Stimulated activated CD4-positive, alpha-beta T cell treated with anti-CD3 and anti-CD28 coated beads, Interleukin-2, amount 100 ng/mL, for 24 hours (primary cell): ENCODE data around the gene C1R.
"Not testable (repeated sequence)": the region's sequence is repeated elsewhere in the genome, so short reads cannot be mapped to it uniquely, and the experiment has no call there.

ENCODE experiments used
- DNase-seq, 2 donors: peaks; one replicate each; pipeline ENCODE4 v3.0.0-alpha.2; 2020

Gene C1R

DNA sequence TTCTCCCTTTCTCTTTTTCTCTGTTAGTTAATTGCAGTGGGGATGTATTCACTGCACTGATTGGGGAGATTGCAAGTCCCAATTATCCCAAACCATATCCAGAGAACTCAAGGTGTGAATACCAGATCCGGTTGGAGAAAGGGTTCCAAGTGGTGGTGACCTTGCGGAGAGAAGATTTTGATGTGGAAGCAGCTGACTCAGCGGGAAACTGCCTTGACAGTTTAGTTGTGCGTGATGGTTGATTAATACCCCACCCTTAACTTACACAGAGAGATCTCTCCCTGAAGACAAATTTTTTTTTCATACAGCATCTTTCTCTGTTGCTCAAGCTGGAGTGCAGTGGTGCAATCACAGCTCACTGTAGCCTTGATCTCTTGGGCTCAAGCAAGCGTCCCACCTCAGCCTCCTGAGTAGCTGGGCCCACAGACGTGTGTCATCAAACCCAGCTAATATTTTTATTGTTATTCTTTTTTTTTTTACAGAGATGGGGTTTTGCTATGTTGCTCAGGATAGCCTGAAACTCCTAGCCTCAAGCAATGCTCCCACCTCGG lies 27.1 kb downstream of the C1R start:
- no peak for DNase-seq

DNA sequence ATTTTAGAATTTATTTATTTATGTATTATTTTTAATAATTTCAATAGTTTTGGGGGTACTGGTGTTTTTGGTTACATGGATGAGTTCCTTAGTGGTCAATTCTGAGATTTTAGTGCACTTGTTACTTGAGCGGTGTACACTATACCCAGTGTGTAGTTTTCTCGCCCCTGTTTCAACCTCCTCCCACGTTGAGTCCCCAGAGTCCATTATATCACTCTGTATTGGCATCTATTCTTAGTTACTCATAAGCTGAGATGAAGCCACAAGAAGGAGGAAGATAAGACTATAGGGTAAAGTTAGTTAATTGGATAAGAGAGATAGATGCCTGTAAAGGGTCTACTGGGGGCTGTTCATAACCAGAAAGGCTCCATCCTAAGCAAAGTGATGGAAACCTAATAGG lies 27.7 kb downstream of the C1R start:
- no peak for DNase-seq

DNA sequence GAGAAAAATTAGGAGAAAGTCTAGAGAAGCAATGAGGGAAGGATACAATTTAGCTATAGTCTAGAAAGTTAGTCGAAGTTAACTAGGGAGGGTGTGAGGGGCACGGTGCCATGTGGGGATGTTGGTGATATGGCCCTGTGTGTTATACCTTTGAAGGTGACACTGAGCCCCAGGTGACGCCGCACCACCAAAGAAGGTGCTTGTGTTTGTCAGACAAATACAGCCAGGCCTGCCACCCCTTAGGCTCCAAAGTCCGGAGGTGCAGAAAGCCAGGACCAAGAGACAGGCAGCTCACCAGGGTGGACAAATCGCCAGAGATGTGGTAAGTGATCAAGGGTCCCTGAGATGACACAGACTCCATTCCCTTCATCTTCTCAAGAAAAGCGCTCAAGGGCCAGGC lies 30.6 kb downstream of the C1R start:
- DNase-seq, result no peak

DNA sequence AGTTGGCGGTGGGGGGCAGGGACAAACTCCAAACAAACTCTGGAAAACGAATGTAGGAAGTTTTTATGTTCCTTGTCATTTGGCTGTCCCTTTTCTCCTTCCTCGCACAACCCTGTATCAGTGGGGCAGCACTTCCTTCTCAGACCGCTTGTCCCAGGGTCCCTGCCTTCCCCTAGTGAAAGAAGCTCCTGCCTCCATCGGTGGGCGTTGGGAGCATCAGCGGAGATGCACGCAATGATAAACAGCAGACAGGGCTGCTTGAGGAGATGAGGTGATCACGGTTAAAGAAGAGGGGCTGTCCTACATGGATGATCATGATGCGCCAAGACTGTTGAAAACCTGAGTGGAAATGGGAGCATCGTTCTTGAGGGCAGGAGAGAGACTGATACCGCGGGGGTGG lies 31.1 kb downstream of the C1R start:
- no peak for DNase-seq

DNA sequence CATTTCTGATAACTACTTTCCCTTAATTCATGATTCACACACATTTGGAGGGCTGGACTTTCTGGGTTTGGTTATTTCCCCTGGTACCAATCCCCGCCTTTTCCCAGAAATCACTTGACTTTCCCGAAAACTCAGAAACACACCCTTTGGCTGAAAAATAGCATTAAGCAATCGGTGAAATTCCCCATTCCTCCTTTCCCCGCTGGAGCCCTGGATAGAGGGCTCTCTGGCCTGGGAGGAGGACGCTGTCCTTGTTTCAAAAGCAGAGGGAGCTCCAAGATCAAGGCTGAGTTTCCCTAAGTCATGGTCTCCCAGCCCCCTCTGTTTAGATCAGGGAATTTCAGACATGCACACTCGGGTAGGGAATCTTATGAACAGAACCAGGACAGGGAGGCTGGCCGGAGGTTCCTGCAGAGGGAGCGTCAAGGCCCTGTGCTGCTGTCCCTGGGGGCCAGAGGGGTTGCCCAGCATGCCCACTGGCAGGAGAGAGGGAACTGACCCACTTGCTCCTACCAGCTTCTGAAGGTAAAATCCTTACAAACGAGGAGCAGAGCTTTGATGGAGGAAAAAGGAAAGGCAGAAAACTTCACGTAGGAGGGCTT lies 31.8 kb downstream of the C1R start, which contains the start of gene C1S:
Gene C1S, plus strand, starts transcription at position 366 of the 602 bp plus-strand sequence. CDS start 1,195 bp downstream, outside the sequence.
- no peak for DNase-seq

DNA sequence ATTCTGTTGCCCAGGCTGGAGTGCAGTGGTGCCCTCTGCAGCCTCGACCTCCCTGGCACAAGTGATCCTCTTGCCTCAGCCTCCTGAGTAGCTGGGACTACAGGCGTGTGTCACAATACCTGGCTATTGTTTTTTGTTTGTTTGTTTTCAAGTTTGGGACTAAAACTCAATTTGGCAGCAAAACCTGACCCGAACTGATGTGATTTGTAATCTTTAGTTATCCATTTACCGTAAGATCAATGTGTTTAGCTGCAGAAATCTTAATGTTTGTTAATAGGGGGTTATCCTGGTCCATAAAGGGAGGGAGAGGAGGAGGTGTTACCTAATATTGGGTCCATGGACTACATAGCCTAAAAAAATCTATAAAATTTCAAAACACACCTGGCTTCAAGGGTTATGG lies 32.5 kb downstream of the C1R start:
- no peak for DNase-seq

DNA sequence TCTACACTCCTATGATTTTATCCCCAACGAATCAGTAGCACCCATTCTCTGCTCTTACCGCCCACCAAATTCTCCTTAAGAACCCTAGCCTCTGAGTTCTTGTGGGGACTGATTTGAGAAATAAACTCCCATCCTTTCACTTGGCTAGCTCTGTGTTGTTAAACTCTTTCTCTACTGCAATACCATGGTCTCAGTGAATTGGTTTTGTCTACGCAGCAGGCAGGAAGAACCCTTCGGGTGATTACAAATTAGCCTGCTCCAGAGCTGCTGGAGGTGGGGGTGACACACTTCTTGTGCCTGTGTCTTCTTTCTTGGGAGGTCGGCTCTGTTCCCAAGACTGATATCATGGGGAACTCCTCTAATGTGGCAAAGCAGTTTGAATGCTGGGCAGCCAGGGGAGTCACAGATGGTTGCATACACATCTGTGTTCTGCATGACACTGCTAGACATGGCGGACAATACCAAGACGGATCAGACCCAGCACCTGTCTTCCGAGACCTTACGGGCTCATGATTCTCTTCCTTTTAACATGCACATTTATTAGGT lies 33.3 kb downstream of the C1R start:
- DNase-seq, result no peak

DNA sequence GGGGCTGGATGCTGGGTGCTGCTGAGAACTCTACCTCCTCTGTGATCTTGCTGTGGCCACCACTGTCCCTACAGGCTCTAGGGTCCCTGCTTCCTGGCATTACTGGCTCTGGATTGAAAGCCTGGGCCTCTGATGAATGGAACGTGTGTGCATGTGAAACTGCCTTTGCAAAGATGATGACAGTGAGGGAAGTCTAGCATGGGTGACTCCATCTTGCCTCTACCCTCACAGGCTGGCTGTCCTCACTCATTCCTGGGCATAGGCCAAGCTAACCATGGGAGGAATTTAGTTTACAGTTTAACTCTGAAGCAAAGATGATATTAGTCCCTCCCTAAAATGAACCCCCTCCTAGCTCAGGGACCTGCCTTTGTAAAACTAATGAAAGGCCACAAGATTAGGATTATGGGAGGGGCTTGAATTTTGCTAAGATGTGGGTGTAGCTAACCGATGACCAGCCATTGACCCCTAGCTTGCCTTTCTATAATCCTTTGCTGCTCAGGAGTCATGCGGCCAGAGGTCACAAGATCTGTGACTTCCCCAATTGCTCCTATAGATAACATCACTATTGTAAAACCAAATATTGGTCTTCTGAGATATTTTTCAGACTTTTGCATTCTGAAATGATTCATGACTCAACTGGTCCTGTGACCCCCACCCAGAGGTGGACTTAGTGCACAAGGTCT lies 33.9 kb downstream of the C1R start:
- no peak for DNase-seq

DNA sequence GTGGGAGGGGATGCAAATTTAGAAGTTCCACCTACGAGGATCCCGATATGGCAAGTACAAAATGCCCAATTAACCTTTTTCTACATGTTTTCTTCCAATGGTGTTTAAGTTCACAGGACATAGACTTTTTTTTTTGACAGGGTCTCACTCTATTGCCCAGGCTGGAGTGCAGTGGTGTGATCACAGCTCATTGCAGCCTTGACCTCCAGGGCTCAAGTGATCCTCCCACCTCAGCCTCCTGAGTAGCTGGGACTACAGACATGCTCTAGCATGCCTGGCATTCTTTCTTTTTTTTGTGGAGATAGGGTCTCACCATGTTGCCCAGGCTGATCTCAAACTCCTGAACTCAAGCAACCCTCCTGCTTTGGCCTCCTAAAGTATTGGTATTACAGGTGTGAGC lies 36.5 kb downstream of the C1R start:
- DNase-seq, result not testable (repeated sequence)

DNA sequence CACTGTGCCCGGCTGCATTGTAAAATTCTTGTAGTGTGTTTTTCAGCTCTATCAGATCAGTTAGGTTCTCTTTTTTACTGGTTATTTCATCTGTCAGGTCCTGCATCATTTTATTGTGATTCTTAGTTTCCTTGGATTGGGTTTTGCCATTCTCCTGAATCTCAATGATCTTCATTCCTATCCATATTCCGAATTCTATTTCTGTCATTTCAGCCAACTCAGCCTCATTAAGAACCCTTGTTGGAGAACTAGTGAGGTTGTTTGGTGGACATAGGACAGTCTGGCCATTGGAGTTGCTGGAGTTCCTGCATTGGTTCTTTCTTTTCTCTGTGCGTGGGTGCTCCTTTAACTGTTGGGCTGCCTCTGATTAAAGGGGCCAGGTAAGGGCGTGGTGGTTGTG lies 37.3 kb downstream of the C1R start:
- no peak for DNase-seq

DNA sequence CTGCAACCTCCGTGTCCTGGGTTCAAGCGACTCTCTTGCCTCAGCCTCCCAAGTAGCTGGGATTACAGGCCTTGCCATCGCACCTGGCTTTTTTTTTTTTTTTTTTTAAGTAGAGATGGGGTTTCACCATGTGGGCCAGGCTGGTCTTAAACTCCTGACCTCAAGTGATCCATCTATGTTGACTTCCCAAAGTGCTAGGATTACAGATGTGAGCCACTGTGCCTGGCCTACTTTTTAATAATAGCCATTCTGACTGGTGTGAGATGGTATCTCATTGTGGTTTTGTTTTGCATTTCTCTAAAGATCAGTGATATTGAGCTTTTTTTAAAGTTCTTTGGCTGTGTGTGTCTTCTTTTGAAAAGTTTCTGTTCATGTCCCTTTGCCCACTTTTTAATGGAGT lies 42.3 kb downstream of the C1R start:
- DNase-seq, result not testable (repeated sequence)

DNA sequence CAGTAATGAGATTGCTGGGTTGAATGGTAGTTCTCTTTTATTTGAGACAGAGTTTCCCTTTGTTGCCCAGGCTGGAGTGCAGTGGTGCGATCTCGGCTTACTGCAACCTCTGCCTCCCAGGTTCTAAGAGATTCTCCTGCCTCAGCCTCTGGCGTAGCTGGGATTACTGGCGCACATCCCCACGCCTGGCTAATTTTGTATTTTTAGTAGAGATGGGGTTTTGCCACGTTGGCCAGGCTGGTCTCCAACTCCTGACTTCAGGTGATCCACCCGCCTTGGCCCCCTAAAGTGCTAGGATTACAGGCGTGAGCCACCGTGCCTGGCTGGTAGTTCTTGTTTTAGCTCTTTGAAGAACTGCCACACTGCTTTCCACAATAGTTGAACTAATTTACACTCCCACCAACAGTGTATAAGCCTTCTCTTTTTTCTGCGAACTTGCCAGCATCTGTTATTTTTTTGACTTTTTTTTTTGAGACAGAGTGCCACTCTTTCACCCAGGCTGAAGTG lies 42.7 kb downstream of the C1R start:
- not testable (repeated sequence) for DNase-seq

DNA sequence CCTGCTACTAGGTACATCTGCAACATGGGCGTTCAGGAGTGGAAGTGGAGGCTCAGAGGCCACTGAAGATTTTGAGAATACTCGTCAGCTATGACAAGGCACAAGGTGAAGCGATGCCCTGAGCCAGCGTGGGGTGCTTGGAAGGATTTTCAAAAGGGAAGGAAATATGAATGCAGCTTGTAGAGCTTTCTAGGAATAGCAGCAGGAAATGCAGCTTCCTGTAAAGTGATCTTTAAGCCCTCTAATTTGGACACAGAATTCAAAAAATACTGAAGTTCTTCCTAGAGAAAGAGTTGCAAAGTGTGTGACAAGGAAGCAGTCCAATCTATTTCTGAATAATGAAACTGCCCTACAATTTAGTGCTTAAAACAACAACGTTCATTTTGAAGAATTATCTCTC lies 44.9 kb downstream of the C1R start:
- no peak for DNase-seq

DNA sequence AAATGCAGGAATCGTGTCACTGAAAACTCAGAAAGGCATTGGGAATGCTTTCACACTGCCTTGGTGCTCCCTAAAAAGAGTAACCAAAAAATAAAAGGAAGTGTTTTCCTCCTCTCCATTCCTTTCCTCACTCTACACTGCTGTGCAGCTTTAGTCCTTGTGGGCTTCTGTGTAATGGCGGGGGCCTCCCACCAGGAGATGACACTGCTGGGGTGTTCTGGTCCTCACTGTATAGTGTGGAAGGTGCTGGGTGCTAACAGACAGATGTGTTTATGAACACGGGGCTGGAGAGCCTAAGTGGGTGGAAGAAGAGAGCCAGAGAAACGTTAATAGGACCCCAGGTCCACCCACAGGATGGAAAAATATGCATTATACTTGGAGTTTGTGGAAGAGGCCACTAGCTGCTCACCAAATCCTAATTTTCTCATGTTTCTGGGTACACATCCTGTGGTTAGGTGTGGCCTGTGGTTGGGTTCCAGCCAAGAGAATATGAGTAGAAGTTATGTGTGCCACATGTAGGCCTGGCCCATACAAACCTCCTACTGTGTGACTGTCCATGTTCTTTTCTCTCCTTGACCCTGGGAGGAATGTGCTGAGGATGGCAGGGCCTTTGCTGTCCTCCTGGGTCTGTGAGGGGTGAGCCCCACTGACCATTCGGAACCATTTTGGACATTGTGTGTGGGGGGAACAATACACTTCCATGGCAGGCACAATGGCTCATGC lies 45.7 kb downstream of the C1R start:
- DNase-seq, result no peak

DNA sequence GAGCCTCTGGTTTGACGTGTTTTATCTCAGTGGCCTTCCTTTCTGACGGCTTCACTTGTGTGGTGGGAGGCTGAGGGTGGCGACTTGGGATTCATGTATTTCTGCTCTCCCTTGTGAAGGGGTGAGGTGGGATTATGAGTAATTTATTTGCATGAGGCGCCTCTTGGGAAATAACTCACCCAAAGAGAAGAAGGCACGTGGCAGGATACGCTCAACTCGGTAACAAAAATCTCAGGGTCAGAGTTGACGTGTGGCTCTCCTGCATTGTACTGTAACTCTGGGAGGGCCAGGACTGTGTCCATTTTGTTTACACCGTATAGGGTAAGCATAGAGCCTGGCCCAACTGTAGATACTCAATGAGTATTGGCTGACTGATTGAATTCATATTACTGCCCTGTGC lies 46.3 kb downstream of the C1R start:
- DNase-seq, result no peak

DNA sequence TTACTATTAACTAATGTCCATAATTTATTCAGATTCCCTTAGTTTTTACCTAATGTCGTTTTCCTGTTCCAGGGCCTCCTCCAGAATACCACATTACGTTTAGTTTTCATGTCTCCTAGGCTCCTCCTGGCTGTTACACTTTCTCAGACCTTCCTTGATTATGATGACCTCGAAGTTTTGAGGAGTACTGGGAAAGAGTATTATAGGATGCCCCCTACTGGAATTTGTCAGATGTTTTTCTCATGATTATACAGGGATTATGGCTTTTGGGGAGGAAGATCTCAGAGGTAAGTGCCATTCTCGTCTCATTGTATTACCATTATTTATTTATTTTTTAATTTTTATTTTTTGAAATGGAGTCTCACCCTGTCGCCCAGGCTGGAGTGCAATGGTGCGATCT lies 49.4 kb downstream of the C1R start:
- DNase-seq, result no peak

DNA sequence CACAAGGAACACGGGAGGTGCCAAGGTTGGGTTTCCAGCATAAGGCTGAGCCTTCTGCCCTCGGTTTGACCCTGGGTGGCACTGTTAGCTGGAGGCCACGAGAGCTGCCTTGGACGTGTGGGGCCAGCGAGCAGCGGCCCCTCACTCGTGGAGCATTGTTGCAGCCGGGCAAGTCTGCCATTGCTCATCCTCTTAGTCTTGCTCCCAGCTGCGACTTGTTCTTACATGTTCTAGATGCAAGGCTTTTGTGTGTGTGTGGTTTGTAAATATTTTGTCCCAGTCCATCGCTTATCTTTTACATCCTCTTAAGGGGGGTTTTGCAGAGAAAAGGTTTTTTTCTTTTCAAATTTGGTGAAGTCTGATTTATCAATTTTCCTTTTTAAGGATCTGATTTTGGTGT lies 52.8 kb downstream of the C1R start:
- no peak for DNase-seq

DNA sequence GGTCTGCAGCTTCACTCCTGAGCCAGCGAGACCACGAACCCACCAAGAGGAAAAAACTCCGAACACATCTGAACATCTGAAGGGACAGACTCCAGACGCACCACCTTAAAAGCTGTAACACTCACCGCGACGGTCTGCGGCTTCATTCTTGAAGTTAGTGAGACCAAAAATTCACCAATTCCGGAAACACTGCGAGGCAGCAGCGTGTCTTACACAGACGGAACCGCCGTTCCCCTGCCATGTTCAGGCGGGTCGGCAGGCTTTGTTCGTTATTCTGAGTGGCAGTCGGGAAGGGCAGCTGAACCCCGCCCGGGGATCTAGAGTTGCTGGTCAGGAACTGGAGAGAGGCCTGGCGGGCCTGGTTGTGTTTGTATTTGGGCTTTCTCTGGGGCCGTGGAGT lies 53.7 kb downstream of the C1R start:
- DNase-seq, result no peak

DNA sequence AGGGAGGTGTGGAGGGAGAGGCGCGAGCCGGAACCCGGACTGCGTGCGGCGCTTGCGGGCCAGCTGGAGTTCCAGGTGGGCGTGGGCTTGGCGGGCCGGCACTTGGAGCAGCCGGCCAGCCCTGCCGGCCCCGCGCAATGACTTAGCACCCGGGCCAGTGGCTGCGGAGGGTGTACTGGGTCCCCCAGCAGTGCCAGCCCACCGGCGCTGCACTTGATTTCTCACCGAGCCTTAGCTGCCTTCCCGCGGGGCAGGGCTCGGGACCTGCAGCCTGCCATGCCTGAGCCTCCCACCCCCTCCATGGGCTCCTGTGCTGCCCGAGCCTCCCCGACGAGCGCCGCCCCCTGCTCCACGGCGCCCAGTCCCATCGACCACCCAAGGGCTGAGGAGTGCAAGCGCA lies 54.8 kb downstream of the C1R start:
- DNase-seq, result not testable (repeated sequence)

DNA sequence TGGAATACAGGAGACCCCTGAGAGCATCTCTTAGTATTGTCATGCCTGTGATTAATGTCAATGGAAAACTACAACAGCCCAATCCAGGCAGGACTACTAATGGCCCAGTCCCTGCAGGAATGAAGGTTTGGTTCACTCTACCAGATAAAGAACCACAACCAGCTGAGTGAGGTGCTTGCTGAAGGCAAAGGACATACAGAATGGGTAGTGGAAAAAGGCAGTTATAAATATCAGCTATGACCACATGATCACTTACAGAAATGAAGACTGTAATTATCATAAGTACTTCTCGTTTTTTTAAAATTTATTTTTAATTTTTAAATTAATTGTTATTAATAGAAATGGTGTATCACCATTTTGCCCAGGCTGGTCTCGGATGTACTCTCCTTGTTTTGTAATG lies 56.8 kb downstream of the C1R start:
- no peak for DNase-seq

DNA sequence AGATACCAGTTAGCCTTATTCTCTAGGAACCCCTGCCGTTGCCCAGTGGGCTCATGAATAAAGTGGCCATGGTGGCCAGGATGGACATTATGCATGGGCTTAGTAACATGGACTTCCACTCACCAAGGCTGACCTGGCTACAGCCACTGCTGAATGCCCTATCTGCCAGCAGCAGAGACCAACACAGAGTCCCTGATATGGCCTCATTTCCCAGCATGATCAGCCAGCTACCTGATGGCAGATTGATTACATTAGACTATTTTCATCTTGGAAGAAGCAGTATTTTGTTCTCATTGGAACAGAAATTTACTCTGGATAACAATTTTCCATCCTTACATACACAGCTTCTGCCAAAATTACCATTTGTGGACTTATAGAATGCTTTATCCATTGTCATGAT lies 57.8 kb downstream of the C1R start:
- DNase-seq, result no peak

DNA sequence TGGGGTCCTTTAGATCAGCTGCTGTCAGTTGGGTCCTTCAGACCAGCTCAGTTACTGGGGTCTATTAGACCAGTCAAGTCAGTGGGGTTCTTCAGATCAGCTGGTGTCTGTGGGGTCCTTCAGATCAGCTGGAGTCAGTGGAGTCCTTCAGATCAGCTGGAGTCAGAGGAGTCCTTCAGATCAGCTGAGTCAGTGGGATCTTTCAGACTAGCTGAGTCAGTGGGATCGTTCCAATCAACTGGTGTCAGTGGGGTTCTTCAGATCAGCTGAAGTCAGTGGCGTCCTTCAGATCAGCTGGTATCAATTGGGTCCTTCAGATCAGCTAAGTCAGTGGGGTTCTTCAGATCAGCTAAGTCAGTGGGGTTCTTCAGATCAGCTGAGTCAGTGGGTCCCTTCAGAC lies 59.3 kb downstream of the C1R start:
- DNase-seq, result no peak

DNA sequence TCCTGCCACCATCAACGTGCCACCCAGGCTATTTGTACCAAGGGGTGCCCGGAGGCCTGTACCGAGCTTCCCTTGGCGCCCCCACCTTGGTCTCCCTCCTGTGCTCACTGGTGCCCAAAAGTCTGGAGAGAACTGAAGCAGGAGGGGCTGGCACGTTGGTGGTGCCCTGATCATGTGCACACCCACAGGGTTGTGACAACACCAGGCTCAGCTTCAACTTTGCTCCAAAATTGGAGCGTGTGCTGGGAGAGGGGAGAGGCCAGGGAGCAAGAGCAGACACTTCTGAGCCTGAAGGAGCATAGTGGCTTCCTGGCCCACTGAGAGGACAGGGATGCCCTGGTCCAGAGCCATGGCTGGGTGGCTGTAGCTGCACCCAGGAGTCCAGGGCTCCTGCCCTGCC lies 60.9 kb downstream of the C1R start:
- DNase-seq, result no peak
